HG02763 (cell line): ENCODE data around the gene FLNA.

Experiments
- ATAC-seq: cut with Tn5 transposase; IDR thresholded peaks from one replicate; pipeline ENCODE4 v1.9.1; 2021; ENCODE audit warnings: mild to moderate bottlenecking, moderate library complexity; ENCODE audit not compliant: unreplicated experiment

Gene FLNA

DNA sequence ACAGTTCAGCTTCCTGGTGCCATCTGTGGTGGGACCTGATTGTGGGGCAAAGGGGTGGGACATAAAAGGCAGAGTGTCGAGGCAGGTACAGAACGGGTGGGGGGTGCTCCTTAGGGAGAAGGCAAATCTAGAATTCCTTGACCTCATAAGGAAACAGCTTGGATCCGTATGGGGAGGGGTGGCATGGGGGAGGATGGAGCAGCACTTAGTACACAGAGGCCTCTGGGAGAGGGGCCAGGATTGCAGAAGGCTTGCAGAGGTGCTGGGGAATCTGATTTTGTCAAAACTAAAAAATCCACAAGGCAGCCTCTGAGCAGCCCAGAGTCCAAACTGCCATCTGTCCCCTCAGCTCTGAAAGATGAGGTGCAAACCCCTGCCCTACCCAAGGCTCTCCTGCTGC lies 2.3 kb upstream of the FLNA start:
- no peak for ATAC-seq

DNA sequence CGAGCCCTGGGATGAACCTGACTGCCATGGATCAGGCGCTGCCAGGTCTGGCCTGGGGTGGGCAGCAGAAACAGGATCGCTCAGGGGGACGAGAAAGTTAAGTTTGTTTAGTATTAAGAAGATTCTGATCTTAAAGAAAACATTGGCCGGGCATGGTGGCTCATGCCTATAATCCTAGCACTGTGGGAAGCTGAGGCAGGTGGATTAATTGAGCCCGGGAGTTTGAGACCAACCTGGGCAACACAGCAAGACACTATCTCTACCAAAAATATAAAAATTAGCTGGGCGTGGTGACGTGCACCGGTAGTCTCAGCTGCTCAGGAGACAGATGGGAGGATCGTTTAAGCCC lies 696 bp upstream of the FLNA start:
- no peak for ATAC-seq

DNA sequence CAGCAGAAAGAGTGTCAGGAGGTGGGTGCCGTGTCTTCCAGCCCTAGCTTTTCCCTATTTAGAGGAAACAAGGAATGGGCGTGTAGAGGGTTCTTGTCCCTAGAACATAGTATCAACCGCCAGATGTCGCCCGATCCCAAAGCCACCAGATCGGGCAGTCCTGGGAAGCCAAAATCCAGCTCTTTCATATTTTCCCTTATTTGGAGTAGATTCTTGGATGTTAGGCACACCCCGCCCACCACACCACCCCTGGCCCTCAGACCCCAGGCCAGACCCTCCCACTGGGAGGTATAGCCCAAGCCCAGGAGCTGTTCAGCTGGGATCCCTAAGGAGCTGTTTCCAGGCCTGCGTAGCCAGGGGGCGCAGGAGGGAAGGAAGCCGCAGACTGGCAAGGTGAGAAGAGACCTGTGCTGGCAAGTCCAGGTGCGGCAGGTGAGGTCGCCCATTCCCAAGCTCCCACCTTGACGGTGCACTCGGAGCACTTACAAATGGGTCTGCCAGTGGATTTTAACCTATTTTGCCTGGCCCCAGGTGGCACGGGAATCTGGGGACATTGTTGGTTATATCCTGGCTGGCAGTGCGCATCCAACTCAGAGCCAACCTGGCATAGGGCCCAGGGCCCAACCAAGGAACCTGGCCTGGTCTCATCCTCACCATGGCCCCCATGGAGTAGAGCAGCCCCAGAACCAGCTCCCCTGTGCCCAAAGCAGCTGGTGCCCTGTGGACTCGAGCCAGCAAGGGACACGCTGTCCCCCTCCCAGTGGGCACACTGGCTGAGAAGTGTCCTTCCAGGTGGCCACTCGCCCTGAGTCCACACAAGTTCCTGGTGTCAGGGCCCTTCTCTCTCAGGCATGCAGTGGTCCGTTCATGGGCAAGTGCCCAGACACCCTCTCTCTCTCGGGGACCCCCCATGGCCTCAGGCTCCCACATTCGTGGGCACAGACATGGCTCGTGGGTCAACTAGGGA lies 811 bp downstream of the FLNA start:
- no peak for ATAC-seq

DNA sequence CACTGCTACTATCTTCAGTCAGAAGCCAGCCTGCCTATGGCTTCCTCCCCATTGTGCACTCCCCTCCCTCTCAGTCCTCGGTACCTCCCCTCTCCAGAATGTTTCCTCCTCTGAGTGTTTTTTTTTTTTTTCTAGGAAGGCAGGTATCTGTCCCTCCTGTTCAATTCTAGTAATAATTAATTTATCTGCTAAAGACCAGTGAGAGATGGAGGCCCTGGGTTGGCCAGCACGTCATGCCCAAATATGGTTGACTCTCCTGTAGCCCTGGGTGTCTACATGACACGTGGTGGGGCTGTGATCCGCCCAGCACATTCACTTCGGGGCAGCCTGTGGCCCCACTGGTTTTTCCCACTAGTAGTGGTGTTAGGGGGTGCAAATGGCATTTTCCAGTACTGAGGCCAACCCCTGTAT lies 1.8 kb downstream of the FLNA start:
- no peak for ATAC-seq

DNA sequence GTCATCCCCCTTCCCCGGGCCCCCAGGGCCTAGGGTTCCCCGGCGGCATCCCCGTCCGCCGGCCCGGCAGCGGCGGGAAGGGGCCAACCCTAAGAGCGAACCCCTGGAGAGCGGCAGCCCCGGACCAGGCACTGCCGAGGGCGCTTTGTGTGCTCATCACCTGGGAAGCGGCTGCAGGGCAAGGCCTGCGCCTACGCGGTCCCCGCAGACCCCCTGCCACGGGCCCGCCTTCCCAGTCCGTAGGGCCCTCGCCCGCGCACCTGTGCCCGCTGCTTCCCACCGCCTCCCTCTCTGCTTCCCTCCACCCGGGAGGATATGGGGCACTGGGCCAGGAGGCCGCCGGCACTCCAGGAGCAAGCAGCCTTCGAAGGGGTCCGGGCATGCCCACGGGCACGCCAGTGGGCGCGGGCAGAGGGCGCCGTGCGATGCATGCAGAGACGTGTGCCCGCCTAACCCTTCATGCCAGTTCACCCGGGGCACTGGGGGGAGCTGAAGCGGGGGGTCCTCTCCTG lies 2.6 kb downstream of the FLNA start:
- ATAC-seq = peak; percentile 1

DNA sequence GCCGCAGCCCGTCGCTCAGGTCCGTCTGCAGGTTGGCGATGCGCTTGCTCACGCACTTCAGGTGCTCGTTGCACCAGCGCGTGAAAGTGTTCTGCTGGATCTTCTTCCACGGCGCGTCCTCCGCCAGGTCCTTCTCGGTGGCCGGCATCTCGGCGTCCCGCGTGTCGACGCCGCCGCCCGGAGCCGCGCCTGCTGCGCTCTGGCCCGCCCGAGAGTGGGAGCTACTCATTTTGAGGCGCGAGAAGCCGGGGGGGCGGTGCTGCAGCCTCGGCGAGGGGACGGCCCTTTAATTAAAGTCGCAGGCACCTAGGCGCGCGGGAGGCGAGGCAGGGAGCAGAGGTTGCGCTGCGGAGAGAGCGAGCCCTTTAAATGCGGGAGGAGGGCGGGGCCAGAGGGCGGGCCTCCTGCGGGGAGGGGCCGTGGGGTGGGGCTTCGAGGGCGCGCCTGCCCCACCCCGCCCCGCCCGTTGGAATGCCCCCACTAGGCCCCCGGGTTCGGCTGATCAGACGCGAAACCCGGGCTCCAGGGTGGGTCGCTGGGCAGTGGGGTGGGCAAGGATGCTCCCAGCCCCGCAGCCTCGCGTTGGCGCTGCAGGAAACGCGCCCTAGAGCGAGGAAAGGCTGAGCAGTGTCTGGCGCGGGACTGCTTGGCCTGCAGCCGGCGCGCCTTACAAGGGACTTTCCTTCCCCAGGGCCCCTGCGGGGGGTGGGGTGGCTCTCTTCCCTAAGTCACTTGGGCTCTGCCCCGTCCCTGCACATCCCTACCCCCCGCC lies 3.2 kb downstream of the FLNA start:
- ATAC-seq = peak; percentile 70

DNA sequence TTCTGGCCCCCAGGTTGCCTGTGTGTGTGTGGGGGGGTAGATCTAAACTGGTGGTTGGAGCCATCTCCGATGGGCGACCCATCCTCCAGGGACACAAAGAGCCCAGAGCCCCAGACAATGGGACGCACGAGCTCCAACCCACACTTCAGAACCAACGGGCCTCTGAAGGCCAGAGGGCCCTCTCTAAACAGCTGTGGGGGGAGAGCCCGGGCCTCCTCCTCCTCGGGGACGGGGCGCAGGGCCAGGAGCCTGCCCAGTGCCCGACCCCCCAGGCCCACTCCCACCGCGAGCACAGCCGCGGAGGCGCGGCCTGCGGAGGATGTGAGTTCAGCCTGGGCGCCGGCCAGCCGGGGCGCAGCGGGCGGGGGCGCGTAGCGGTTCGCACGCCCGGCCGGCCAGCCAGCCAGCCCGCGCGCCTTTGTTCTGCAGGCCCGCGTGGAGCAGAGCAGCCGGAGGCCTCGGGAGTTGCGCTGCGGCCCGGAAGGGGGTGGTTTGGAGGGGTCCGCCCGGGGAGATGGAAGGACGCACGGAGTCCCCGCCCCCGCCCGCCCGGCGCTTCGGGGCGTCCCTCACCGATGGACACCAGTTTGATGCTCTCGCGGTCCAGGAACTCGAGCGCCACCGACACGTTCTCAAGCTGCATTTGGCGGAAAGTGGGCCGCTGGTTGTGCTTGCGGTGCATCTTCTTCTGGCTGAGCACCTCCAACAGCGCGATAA lies 4.0 kb downstream of the FLNA start:
- no peak for ATAC-seq

DNA sequence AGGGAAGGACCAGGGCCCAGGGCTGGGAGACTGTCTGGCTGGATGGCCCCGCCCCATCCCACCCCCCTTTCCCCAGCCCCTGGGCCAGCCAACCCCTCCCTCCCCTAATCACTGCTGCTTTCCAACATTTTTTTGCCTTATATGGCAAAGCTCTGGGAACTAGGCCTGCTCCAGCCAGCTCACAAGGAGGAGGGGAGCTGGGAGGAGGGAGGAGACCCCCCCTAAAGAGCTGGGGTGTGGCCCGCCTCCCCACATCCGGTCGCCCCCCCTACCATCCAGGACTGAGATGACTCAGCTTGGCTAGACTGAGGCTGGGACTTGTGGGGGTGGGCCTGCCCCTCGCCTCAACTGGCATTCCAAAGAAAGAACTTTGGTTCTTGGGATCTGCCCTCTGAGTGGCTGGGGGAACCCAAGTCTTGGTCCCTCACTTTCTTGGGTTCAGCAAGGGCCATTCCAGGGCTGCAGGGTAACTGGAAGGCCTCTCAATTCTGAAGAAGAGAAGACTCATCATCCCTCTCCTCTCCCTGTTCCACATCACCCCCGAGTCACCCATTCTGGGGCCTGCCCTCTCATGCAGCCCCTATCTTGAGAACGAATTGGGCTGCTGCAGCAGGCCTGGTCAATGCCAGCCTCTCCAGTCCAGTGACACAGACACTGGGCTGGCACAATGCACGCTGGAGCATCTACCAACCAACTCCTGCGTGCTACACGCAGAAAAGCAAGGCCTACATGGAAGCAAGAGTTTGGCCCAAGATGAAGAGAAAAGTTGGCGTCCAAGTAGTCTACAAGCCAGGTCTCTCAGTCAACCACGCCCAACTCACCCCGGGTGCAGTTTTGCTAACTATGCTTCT lies 4.8 kb downstream of the FLNA start:
- no peak for ATAC-seq

DNA sequence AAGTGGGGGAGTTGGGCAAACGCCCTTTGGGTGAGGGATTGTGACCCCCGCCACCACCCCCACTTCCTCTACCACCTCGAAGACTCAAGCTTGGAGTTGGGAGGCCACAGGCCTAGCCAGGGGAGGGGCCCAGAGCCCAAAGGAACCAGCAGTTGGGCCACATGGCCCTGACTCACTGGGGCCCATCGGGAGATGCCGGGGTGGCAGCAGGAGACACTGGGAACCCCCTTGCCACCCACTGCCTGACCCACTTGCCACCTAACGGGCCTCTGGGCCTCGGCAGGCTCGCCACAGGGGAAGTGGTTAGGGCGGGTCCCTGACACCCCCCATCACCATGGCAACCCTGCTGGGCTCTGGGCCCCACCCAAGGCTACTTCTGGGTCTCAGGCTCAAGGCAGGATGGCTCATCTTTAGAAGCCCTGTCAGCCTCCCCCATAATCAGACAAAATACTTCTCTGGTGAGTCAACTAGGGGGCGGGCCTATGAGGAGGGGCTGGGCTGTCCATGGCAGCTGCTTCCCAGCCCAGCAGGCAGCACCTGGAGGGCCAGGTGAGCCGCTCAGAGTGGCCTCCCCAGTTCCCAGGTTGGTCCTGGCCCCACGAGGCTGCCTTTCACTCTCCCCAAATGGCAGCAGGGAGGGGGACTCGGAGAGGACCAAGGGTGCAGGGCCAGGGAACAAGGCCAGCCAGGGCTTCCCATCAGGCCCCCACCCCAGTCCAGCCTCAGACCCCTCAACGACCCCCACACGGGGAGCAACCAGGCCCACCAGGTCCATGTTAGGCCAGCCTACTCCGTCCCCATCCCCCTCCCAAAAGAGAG lies 5.6 kb downstream of the FLNA start:
- no peak for ATAC-seq

DNA sequence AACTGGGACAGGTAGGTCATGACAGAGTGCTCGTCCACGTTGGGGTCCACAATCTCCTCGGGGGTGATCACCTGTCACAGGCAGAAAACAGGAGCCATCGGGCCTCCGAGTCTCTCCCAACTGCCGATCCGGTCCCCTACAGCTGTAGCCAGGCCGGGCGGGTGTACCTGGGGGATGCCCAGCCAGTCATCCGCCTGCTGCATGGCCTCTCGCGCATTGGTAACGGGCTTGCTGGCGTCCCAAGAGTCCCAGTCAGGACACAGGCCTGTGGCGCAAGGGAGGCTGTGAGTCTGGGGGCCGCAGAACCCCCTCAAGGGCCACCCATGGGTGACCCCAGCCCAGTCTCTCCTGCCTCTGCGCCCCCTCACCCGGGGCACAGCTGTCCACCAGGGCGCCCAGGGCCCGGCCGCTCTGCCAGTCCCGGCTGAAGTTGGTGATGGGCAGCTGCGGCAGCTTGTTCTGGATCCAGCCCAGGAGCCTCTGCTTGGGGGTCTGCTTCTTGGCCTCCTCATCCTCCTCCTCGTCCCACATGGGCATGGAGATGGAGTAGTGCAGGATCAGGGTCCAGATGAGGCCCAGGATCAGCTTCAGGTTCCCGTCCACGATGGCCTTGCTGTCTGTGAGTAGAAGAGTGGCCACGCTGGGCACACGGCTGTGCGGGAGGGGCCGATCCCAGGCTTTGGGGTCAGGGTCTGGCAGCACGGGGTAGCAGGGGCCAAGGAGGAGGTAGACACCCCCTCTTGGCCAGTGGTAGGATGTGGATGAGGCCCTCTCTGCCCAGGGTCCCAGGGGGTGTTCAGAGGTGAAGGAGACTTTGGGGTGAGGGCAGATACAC lies 6.7 kb downstream of the FLNA start:
- no peak for ATAC-seq

DNA sequence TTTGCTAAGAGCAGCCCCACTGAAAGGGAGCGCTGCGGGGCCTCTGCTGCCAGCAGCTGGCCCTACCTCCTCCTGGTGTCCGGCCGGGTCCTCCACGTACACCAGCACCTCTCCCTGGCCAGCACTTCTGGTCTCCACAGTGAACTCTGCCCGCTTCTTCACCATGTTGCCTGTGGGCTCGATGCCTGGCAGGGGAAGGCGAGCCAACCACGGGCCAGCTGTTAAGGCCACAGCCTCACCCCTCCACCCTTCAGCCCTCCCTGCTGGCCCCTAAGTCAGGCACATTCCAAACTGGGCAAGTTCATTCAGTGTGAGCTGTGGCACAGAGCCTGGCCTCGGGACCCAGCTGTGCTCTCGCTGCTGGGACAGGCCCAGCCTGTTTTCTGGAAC lies 7.8 kb downstream of the FLNA start:
- no peak for ATAC-seq

DNA sequence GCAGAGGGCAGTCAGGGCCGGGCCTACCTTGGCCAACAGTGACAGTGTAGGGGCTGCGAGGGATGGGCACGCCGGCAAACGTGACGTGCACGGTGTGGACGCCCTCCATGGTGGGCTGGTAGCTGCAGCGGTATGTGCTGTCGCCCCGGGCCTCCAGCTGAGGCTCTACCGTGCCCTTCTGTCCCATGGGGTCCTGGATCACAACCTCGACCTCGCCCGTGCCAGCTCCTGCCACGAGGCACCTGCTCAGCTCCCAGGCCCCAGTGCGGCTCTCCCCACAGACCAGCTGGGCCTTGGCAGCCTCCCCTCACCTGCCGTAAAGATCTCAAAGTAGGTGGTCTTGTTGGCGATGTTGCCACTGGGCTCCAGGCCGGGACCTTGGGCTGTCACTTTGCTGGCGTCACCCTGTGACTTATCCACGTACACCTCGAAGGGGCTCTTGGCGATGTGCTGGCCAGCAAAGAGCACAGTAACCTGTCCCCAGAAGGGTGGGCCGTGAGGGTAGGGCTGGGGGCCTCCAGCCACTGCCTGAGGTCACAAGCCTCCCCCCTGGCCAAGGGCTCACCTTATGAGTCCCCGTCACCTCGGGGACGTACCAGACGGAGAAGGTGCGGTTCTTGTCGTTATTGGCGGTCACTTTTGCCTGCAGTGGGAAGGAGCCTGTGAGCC lies 8.3 kb downstream of the FLNA start:
- ATAC-seq = no peak

DNA sequence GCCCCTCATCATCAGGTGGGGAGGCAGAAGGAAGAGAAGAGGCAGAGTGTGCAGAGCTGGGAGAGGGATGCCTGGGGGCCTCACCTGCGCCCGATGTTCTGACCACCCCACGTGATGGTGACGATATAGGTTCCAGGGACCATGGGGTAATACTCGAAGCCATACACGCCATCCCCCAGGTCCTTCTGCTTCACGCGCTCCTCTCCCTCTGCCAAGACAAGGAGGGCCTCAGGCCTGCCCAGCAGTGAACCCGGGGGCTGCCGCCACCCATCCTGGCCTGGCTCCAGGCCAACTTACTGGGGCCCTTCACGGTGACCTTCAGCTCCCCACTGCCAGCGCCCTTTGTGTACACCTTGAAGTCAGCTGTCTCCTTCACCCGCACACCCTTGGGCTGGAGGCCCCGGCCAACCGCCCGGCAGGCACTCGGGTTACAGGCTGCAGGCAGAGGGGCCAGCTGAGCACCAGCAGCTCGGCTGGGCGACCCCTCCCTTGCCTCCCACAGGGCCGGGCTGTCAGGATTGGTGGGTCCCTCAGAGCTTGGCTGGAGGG lies 9.3 kb downstream of the FLNA start:
- ATAC-seq = no peak

DNA sequence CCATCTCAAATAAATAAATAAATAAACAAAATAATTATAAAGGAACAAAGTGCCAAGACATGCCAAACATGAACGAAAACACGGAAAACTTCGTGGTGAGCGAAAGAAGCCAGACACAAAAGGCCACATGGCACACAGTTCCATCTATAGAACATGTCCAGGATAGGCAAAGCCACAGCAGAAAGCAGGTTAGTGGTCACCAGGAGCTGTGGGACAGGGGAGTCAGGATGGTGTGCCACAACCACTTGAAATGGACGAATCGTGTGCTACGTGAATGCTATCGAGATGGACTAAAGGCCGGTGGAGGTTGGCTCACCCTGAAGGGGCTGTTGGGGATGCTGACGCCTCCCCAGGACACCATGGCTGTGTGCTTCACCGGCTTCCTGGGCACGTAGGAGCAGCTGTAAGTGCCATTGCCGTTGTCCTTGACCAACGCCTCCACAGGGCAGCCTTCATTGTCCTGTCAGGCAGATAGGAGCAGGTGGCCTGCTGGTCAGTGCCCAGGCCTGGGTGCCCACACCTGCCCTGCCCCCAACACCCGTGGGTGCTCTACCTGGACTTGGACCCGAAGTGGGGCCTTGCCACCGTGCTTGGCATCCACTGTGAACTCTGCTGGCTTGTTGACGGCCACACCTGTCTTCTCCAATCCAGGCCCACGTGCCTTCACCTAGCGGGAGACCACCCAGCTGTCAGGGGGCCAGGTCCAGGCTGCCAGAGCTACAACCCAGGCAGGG lies 10.6 kb downstream of the FLNA start:
- no peak for ATAC-seq

DNA sequence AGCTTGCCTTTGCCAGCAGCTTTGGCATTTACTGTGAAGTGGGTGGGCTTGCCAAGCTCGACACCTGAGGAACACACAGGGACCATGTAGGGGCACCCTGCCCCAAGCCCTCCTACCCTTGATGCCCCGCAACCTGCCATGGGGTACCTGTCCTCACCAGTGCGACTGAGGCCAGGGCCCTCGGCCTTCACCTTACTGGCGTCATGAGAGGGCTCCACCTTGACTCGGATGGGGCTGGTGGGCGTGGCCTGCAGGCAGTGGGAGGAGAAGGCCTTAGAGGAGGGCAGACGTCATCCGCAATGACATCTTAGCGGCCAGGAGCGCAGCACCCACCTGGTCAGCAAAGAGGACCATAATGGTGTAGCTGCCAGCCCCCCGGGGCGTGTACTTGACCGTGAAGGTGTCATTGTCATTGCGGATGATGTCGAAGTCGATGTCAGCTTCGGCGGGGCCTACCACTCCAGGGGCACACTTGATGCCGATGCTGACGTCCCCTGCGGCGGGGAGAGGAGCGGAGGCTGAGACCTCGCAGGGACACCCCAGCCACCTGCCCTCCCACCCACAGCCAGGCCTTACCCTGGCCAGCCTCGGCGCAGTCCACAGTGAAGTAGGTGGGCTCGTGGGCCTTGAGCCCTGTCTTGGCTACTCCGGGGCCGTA lies 12.2 kb downstream of the FLNA start:
- no peak for ATAC-seq

DNA sequence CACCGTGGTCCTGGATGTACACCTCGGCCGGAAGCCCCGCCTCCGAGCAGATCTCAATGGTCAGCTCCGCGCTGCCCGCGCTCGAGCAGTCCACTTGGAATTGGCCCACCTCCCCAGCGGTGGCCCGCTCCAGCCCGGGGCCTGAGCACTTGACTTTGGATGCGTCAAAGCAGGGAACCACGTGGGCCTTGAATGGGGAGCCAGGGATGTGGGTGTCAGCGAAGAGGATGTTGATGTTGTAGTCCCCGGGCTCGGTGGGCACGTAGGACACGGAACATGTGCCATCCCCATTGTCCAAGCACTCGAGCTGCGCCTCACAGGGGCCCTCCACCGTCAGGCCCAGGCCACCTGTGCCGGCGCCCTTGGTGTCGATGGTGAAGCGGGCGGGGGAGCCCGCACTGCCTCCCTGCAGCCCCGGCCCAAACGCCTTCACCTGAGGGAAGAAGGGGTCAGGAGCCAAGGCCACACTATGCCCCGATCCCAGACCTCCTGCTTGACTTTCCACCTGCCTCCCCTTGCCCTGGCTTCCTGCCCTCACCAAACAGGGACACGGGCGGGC lies 14.2 kb downstream of the FLNA start:
- ATAC-seq = no peak
